H9 (cell line): ENCODE measurements around the gene PPCDC. TPM values are rescaled to one million over a fixed set of nuclear protein-coding genes. Genes with fewer than 3 reads are reported as not detected.

Experiments used
- DNase-seq: peaks from one replicate; pipeline ENCODE4 v3.0.0-alpha.2; 2017
- H2AFZ ChIP-seq: one replicate; pipeline ENCODE4 v1.6.1; 2013; ENCODE audit warnings: mild to moderate bottlenecking, low read length, control low read depth, moderate library complexity
- H2AK5ac ChIP-seq: 2 replicates; pipeline ENCODE4 v1.6.1; 2013; ENCODE audit warnings: low read length, control low read depth, mixed read lengths; ENCODE audit not compliant: insufficient read length
- H2BK120ac ChIP-seq: one replicate; pipeline ENCODE4 v1.6.1; 2013; ENCODE audit warnings: low read depth, mild to moderate bottlenecking, low read length, control low read depth, inconsistent platforms; ENCODE audit not compliant: poor library complexity, severe bottlenecking
- H2BK12ac ChIP-seq: 2 replicates; pipeline ENCODE4 v1.6.1; 2013; ENCODE audit warnings: low read length, control low read depth, mixed read lengths, low read depth; ENCODE audit not compliant: insufficient read length
- H2BK15ac ChIP-seq: 2 replicates; pipeline ENCODE4 v1.6.1; 2013; ENCODE audit warnings: low read depth, low read length, control low read depth
- H2BK20ac ChIP-seq: one replicate; pipeline ENCODE4 v1.6.1; 2013; ENCODE audit warnings: low read depth, mild to moderate bottlenecking, low read length, control low read depth, inconsistent platforms; ENCODE audit not compliant: poor library complexity, severe bottlenecking
- H2BK5ac ChIP-seq: 2 replicates; pipeline ENCODE4 v1.6.1; 2013; ENCODE audit warnings: low read length, control low read depth, mixed read lengths; ENCODE audit not compliant: insufficient read length
- H3K14ac ChIP-seq: 2 replicates; pipeline ENCODE4 v1.6.1; 2013; ENCODE audit warnings: low read length, control low read depth; ENCODE audit not compliant: insufficient read depth
- H3K18ac ChIP-seq: 2 replicates; pipeline ENCODE4 v1.6.1; 2013; ENCODE audit warnings: low read depth, mild to moderate bottlenecking, mixed read lengths, low read length, control low read depth; ENCODE audit not compliant: insufficient read length
- H3K23ac ChIP-seq: 2 replicates; pipeline ENCODE4 v1.6.1; 2013; ENCODE audit warnings: low read length, control low read depth, mixed read lengths, low read depth; ENCODE audit not compliant: insufficient read length
- H3K23me2 ChIP-seq: 2 replicates; pipeline ENCODE4 v1.6.1; 2013; ENCODE audit warnings: low read depth, mild to moderate bottlenecking, mixed read lengths, low read length, control low read depth; ENCODE audit not compliant: insufficient read length, poor library complexity, severe bottlenecking
- H3K27ac ChIP-seq: 2 replicates; pipeline ENCODE4 v1.5.1; 2013; ENCODE audit warnings: low read length, control low read depth, mixed read lengths, low read depth; ENCODE audit not compliant: insufficient read length
- H3K27me3 ChIP-seq: 2 replicates; pipeline ENCODE4 v1.6.1; 2013; ENCODE audit warnings: low read length, control low read depth, inconsistent platforms; ENCODE audit not compliant: insufficient read depth
- H3K4ac ChIP-seq: 2 replicates; pipeline ENCODE4 v1.6.1; 2013; ENCODE audit warnings: low read depth, mild to moderate bottlenecking, control low read depth, inconsistent platforms, low read length, moderate library complexity
- H3K4me1 ChIP-seq: 2 replicates; pipeline ENCODE4 v1.6.1; 2013; ENCODE audit warnings: low read length, control low read depth, inconsistent platforms; ENCODE audit not compliant: insufficient read depth
- H3K4me2 ChIP-seq: 2 replicates; pipeline ENCODE4 v1.6.1; 2013; ENCODE audit warnings: low read length, control low read depth, mixed read lengths; ENCODE audit not compliant: insufficient read length, insufficient read depth
- H3K56ac ChIP-seq: 2 replicates; pipeline ENCODE4 v1.6.1; 2013; ENCODE audit warnings: low read depth, mild to moderate bottlenecking, mixed read lengths, low read length, control low read depth; ENCODE audit not compliant: insufficient read length
- H3K79me1 ChIP-seq: 2 replicates; pipeline ENCODE4 v1.6.1; 2013; ENCODE audit warnings: low read depth, mild to moderate bottlenecking, moderate library complexity, low read length, control low read depth, inconsistent platforms; ENCODE audit not compliant: insufficient read depth, poor library complexity, severe bottlenecking
- H3K79me2 ChIP-seq: 2 replicates; pipeline ENCODE4 v1.6.1; 2013; ENCODE audit warnings: low read length, control low read depth, inconsistent platforms; ENCODE audit not compliant: insufficient read depth
- H3K9ac ChIP-seq: 2 replicates; pipeline ENCODE4 v1.6.1; 2013; ENCODE audit warnings: low read length, control low read depth, mixed read lengths; ENCODE audit not compliant: insufficient read length; ENCODE audit errors: extremely low read depth
- H3K9me3 ChIP-seq: one replicate; pipeline ENCODE4 v1.6.1; 2013; ENCODE audit warnings: low read depth, low read length, inconsistent platforms; ENCODE audit not compliant: control insufficient read depth
- H3T11ph ChIP-seq: one replicate; pipeline ENCODE4 v1.6.1; 2013; ENCODE audit warnings: mild to moderate bottlenecking, low read length, control low read depth, inconsistent platforms
- H4K20me1 ChIP-seq: one replicate; pipeline ENCODE4 v1.6.1; 2013; ENCODE audit not compliant: control insufficient read depth, insufficient read length, insufficient read depth
- H4K5ac ChIP-seq: 2 replicates; pipeline ENCODE4 v1.6.1; 2013; ENCODE audit warnings: low read depth, mild to moderate bottlenecking, mixed read lengths, low read length, control low read depth; ENCODE audit not compliant: insufficient read length
- H4K8ac ChIP-seq: replicated peaks from 2 replicates; pipeline ENCODE4 v1.6.1; 2013; ENCODE audit warnings: low read length, control low read depth, mixed read lengths, low read depth; ENCODE audit not compliant: insufficient read length
- H4K91ac ChIP-seq: 2 replicates; pipeline ENCODE4 v1.6.1; 2013; ENCODE audit warnings: low read depth, mild to moderate bottlenecking, moderate library complexity, mixed read lengths, low read length, control low read depth; ENCODE audit not compliant: insufficient read length
- H3K27ac Mint-ChIP-seq, 3 experiments: 2 replicates in 2 of 3; 3 replicates in 1 of 3; pipeline ENCODE4 v1.8.0; 2020 to 2021; ENCODE audit warnings: mixed read lengths in 3 of 3, mild to moderate bottlenecking in 1 of 3, moderate library complexity in 1 of 3
- H3K27me3 Mint-ChIP-seq: 2 replicates; pipeline ENCODE4 v1.8.0; 2021; ENCODE audit warnings: low read depth, mild to moderate bottlenecking, moderate library complexity, mixed read lengths
- H3K36me3 Mint-ChIP-seq, 3 experiments: 2 replicates in 2 of 3; 3 replicates in 1 of 3; pipeline ENCODE4 v1.8.0; 2020 to 2021; ENCODE audit warnings: low read depth in 3 of 3, mixed read lengths in 3 of 3; ENCODE audit not compliant: insufficient read depth in 1 of 3
- H3K4me1 Mint-ChIP-seq, 2 experiments: 2 replicates each; pipeline ENCODE4 v1.8.0; 2020; ENCODE audit warnings: mixed read lengths in 2 of 2
- H3K4me3 Mint-ChIP-seq, 2 experiments: 2 replicates in 1 of 2; 3 replicates in 1 of 2; pipeline ENCODE4 v1.8.0; 2020 to 2021; ENCODE audit warnings: mild to moderate bottlenecking in 2 of 2, mixed read lengths in 2 of 2, moderate library complexity in 1 of 2
- H3K9me3 Mint-ChIP-seq, 2 experiments: 2 replicates in 1 of 2; 3 replicates in 1 of 2; pipeline ENCODE4 v1.8.0; 2020; ENCODE audit warnings: mild to moderate bottlenecking in 2 of 2, mixed read lengths in 2 of 2, moderate library complexity in 1 of 2
- CTCF ChIP-seq: fragments of 200-600 bp; sonication (generic); conservative IDR thresholded peaks from 3 replicates; pipeline ENCODE4 v1.8.0; 2021; ENCODE audit warnings: antibody characterized with exemption, mild to moderate bottlenecking
- WGBS: extraction: QIAGEN DNeasy Blood & Tissue Kit; methylation state at CpG from one replicate; pipeline ENCODE4 v1.1.7; 2013; ENCODE audit warnings: missing lambda C conversion rate, low lambda C conversion rate, mixed read lengths; ENCODE audit not compliant: insufficient read length; ENCODE audit errors: extremely low coverage; 5-methylcytosine and 5-hydroxymethylcytosine counted together
- total RNA-seq: library from RNA; stranded (reverse); gene quantifications from 2 replicates; pipeline ENCODE4 v1.2.1, GENCODE V29; 2021

PPCDC gene
- total RNA-seq, 1 experiment from 2014 or later = 17.6 TPM

DNA sequence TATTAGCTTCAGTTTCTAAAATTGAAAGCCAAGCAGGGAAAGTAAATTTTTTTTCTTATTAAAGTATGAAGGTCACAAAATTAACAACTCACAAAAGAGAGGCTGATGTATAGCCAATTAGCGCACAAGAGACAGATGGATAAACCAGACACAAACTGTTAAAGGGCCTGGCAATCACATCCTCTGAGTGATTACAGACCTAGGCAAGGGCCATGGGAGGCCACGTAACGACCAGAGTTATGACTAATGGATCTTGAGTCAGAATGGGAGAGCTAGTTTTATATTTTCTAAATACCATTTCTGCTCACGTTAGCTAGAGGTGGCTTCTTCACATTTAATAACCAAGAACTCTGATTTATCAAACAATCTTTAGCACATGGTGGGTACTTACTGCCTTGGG is 45.8 kb upstream of the PPCDC start:
- Mint-ChIP-seq H3K36me3 (peaks cover 0 to 2% (median 0%) of the 10 kb centered on the region in 3 experiments; a peak in 1 of 7 replicates), H3K27ac (peak overlapping the region in 1 of 3 experiments; percentile 32; a peak in 1 of 7 replicates), H3K27me3 (peaks cover 12% of the 10 kb centered on the region), H3K4me3 (no peak overlapping the region), H3K4me1 (peaks cover 3 to 22% of the 10 kb centered on the region in 2 experiments; a peak in 3 of 4 replicates), H3K9me3 (peaks cover 0 to 2% of the 10 kb centered on the region in 2 experiments; a peak in 1 of 5 replicates)
- Histone ChIP-seq H3K56ac (no peak overlapping the region), H2AFZ (no peak overlapping the region), H3K18ac (no peak overlapping the region), H2BK15ac (no peak overlapping the region), H4K5ac (no peak overlapping the region), H3T11ph (no peak overlapping the region), H3K79me1 (no peaks in the 10 kb centered on the region), H3K4me1 (no peaks in the 10 kb centered on the region), H2BK20ac (no peak overlapping the region), H3K23me2 (no peaks in the 10 kb centered on the region), H3K27ac (no peak overlapping the region), H4K20me1 (no peaks in the 10 kb centered on the region), H4K8ac (no peak overlapping the region), H3K9ac (no peak overlapping the region), H3K14ac (no peak overlapping the region), H3K27me3 (no peaks in the 10 kb centered on the region), H3K79me2 (no peaks in the 10 kb centered on the region), H3K9me3 (no peaks in the 10 kb centered on the region), H4K91ac (no peak overlapping the region), H2BK12ac (no peak overlapping the region), H3K4ac (no peak overlapping the region), H2BK5ac (no peak overlapping the region), H3K23ac (no peak overlapping the region), H3K4me2 (no peak overlapping the region), H2AK5ac (no peak overlapping the region), H2BK120ac (no peak overlapping the region)
- no peak for DNase-seq
- TF ChIP-seq CTCF = no peak
- no CpG with 5 or more reads among the region's 4 CpGs for WGBS
